IPS DF 6.9 (cell line): ENCODE measurements around the gene TOP2A.
"Not testable (repeated sequence)": the region's sequence is repeated elsewhere in the genome, so short reads cannot be mapped to it uniquely, and the experiment has no call there.

Experiments
- DNase-seq: peaks from one replicate; pipeline ENCODE4 v3.0.0-alpha.2; 2013; ENCODE audit warnings: low read depth, low spot score
- H3K27ac ChIP-seq: one replicate; pipeline ENCODE4 v1.5.1; 2013; ENCODE audit warnings: low read length, control low read depth
- H3K27me3 ChIP-seq: 2 replicates; pipeline ENCODE4 v1.6.1; 2013; ENCODE audit warnings: mild to moderate bottlenecking, low read length; ENCODE audit not compliant: control insufficient read depth, insufficient read depth
- H3K36me3 ChIP-seq: 2 replicates; pipeline ENCODE4 v1.6.1; 2013; ENCODE audit warnings: low read length; ENCODE audit not compliant: control insufficient read depth, insufficient read depth
- H3K4me1 ChIP-seq: 2 replicates; pipeline ENCODE4 v1.6.1; 2013; ENCODE audit warnings: low read length; ENCODE audit not compliant: control insufficient read depth, insufficient read depth
- H3K4me3 ChIP-seq: 2 replicates; pipeline ENCODE4 v1.5.1; 2013; ENCODE audit warnings: mild to moderate bottlenecking, low read length
- H3K9me3 ChIP-seq: 2 replicates; pipeline ENCODE4 v1.6.1; 2013; ENCODE audit warnings: low read length, inconsistent platforms; ENCODE audit not compliant: control insufficient read depth, insufficient read depth
- WGBS: extraction: QIAGEN DNeasy Blood & Tissue Kit; methylation state at CpG from one replicate; pipeline ENCODE4 v1.1.7; 2013; ENCODE audit warnings: mixed read lengths, missing lambda C conversion rate; ENCODE audit not compliant: insufficient read length, insufficient coverage; 5-methylcytosine and 5-hydroxymethylcytosine counted together

Gene TOP2A

GRCh38 chr17:40411821-40412220 is 5.9 kb downstream of the TOP2A start:
- no peak for DNase-seq
- Histone ChIP-seq H3K4me1 (no peaks in the 10 kb centered on the region), H3K9me3 (no peaks in the 10 kb centered on the region), H3K36me3 (peaks cover 11% of the 10 kb centered on the region; the same call in 1 of the 2 replicates), H3K4me3 (no peak overlapping the region), H3K27ac (no peak overlapping the region), H3K27me3 (no peaks in the 10 kb centered on the region)
- WGBS = no CpG with 5 or more reads among the region's 4 CpGs

- H3K36me3 ChIP-seq = peaks cover 11% of the 10 kb centered on the region; the same call in 1 of the 2 replicates
- no peaks in the 10 kb centered on the region for H3K27me3 ChIP-seq
- no CpG with 5 or more reads among the region's 1 CpG for WGBS
- no peak overlapping the region for H3K27ac ChIP-seq
- H3K4me3 ChIP-seq = no peak overlapping the region
- no peak for DNase-seq
- H3K4me1 ChIP-seq = no peaks in the 10 kb centered on the region
- no peaks in the 10 kb centered on the region for H3K9me3 ChIP-seq
Observed at GRCh38 chr17:40410082-40410481, 7.6 kb downstream of the TOP2A start.

- not testable (repeated sequence) for H3K4me3 ChIP-seq, DNase-seq, H3K27me3 ChIP-seq, H3K27ac ChIP-seq, H3K4me1 ChIP-seq, H3K9me3 ChIP-seq
- no CpG with 5 or more reads among the region's 4 CpGs for WGBS
- peaks cover 11% of the 10 kb centered on the region; the same call in 1 of the 2 replicates for H3K36me3 ChIP-seq
Observed at GRCh38 chr17:40409540-40409939, 8.2 kb downstream of the TOP2A start.

GRCh38 chr17:40407460-40407859 is 10.2 kb downstream of the TOP2A start:
- Histone ChIP-seq H3K9me3 (no peaks in the 10 kb centered on the region), H3K36me3 (peaks cover 17% of the 10 kb centered on the region; the same call in 1 of the 2 replicates), H3K4me1 (no peaks in the 10 kb centered on the region), H3K27me3 (no peaks in the 10 kb centered on the region), H3K4me3 (no peak overlapping the region), H3K27ac (no peak overlapping the region)
- WGBS = 100% methylated on average over 2 of the region's 3 CpGs
- DNase-seq = no peak

GRCh38 chr17:40404003-40404402 is 13.7 kb downstream of the TOP2A start:
- WGBS = no CpG with 5 or more reads among the region's 3 CpGs
- Histone ChIP-seq H3K4me3 (no peak overlapping the region), H3K36me3 (peaks cover 31% of the 10 kb centered on the region; the same call in 1 of the 2 replicates), H3K27ac (no peak overlapping the region), H3K27me3 (no peaks in the 10 kb centered on the region), H3K9me3 (no peaks in the 10 kb centered on the region), H3K4me1 (no peaks in the 10 kb centered on the region)
- no peak for DNase-seq

GRCh38 chr17:40402668-40403067 is 15.0 kb downstream of the TOP2A start:
- Histone ChIP-seq H3K9me3 (no peaks in the 10 kb centered on the region), H3K27ac (no peak overlapping the region), H3K4me3 (no peak overlapping the region), H3K36me3 (peaks cover 36% of the 10 kb centered on the region; the same call in 1 of the 2 replicates), H3K4me1 (no peaks in the 10 kb centered on the region), H3K27me3 (no peaks in the 10 kb centered on the region)
- WGBS = no CpG with 5 or more reads among the region's 1 CpG
- no peak for DNase-seq

GRCh38 chr17:40399185-40399584 is 18.5 kb downstream of the TOP2A start:
- Histone ChIP-seq H3K27ac (no peak overlapping the region), H3K27me3 (no peaks in the 10 kb centered on the region), H3K4me3 (no peak overlapping the region), H3K9me3 (no peaks in the 10 kb centered on the region), H3K4me1 (no peaks in the 10 kb centered on the region), H3K36me3 (peaks cover 30% of the 10 kb centered on the region; the same call in 1 of the 2 replicates)
- DNase-seq = no peak
- WGBS = no CpG with 5 or more reads among the region's 4 CpGs

- peaks cover 11% of the 10 kb centered on the region; the same call in 1 of the 2 replicates for H3K36me3 ChIP-seq
- not testable (repeated sequence) for DNase-seq, H3K4me3 ChIP-seq, H3K27ac ChIP-seq, H3K9me3 ChIP-seq, H3K27me3 ChIP-seq, H3K4me1 ChIP-seq
- no CpG with 5 or more reads among the region's 3 CpGs for WGBS
Observed at GRCh38 chr17:40386555-40386954, 31.1 kb downstream of the TOP2A start.

GRCh38 chr17:40382251-40382650 is 35.4 kb downstream of the TOP2A start:
- no CpG with 5 or more reads among the region's 4 CpGs for WGBS
- Histone ChIP-seq H3K4me3 (no peak overlapping the region), H3K27ac (no peak overlapping the region), H3K36me3 (no peaks in the 10 kb centered on the region), H3K27me3 (no peaks in the 10 kb centered on the region), H3K4me1 (no peaks in the 10 kb centered on the region), H3K9me3 (no peaks in the 10 kb centered on the region)
- no peak for DNase-seq

- Histone ChIP-seq H3K4me1 (peaks cover 2% of the 10 kb centered on the region), H3K27ac (no peak overlapping the region), H3K4me3 (no peak overlapping the region), H3K36me3 (no peaks in the 10 kb centered on the region), H3K9me3 (no peaks in the 10 kb centered on the region), H3K27me3 (no peaks in the 10 kb centered on the region)
- no CpG with 5 or more reads among the region's 7 CpGs for WGBS
- DNase-seq = no peak
Observed at GRCh38 chr17:40378966-40379365, 38.7 kb downstream of the TOP2A start.

- no peaks in the 10 kb centered on the region for H3K36me3 ChIP-seq
- WGBS = no CpG with 5 or more reads among the region's 13 CpGs
- H3K27me3 ChIP-seq = no peaks in the 10 kb centered on the region
- no peak for DNase-seq
- no peak overlapping the region for H3K27ac ChIP-seq
- H3K4me3 ChIP-seq = no peak overlapping the region
- no peaks in the 10 kb centered on the region for H3K9me3 ChIP-seq
- peaks cover 2% of the 10 kb centered on the region for H3K4me1 ChIP-seq
Observed at GRCh38 chr17:40377832-40378231, 39.9 kb downstream of the TOP2A start.
